ENCODE data around the gene KRTAP20-4.

The KRTAP20-4 gene

DNA sequence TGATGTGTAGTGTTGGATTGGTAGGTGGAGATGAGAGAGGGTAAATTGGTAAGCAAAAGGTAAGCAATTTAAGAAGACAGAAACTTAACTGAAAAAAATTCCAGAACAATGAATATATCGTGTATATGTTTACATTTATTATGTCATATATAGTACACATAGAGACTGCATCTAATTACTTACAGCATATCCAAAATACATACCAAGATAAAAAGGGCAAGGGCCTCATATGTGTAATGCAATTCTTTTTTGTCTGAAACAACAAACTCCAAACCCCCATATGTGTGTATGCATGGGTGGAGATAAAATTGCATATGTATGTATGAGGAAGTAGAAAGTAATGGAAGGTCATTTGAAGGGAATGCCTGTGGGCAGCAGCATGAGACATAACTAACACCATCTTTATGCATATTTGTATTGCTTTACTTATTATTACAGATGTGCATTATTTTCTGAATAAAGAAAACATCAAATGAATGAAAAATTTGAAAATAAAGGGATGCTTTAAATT, 26.5 kb downstream of the KRTAP20-4 start:
- DNase-seq (ENCODE audit: low read depth in 2 of 3, low spot score in 1 of 3), result no peak

DNA sequence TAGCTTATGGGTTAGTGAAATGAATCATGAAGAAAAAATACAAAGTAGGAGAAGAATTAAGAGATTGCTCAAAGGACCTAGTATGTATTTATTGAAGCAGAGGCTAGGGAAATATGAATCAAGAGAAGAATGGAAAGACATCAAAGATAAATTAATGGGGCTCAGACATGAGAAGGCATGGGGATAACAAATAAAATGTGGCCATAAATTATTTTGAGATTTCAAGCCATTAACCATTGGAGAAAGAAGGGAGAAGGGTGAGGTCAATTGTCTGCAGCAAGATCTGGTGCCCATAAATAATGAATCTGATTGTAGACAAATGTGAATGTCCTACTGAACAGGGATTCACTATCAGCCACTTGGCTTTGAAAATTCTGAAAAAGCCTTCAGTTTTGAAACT, 32.5 kb downstream of the KRTAP20-4 start:
- DNase-seq (ENCODE audit: low read depth in 2 of 3, low spot score in 1 of 3), result no peak

GRCh38 chr21:30668776-30669175, 48.3 kb downstream of the KRTAP20-4 start:
- DNase-seq (ENCODE audit: low read depth in 2 of 3, low spot score in 1 of 3), result no peak

Data from stimulated activated CD4-positive, alpha-beta T cell treated with anti-CD3 and anti-CD28 coated beads, Interleukin-12 subunit alpha, Interleukin-12 subunit beta, amount 100 ng/mL, for 48 hours (primary cell).